DMS 273 (cell line): Measurements from ENCODE around the gene CASP8.

ENCODE experiments used
- DNase-seq: peaks from one replicate; lab custom pipeline; 2025; ENCODE audit not compliant: unreplicated experiment; lab: John Stamatoyannopoulos, UW

Gene CASP8

GRCh38 chr2:201242571-201243277 is 17.6 kb upstream of the CASP8 start:
- no peak for DNase-seq

- no peak for DNase-seq
Observed at GRCh38 chr2:201244829-201245228, 15.5 kb upstream of the CASP8 start.

GRCh38 chr2:201246280-201246679 is 14.1 kb upstream of the CASP8 start:
- no peak for DNase-seq

GRCh38 chr2:201248288-201248844 is 12.0 kb upstream of the CASP8 start:
- DNase-seq = no peak

GRCh38 chr2:201249889-201250288 is 10.4 kb upstream of the CASP8 start:
- DNase-seq = no peak

GRCh38 chr2:201250741-201251140 is 9.6 kb upstream of the CASP8 start:
- no peak for DNase-seq

GRCh38 chr2:201254081-201254730 is 6.1 kb upstream of the CASP8 start:
- DNase-seq = peak; percentile 44

GRCh38 chr2:201255408-201256033 is 4.8 kb upstream of the CASP8 start:
- DNase-seq = no peak

- DNase-seq = no peak
Observed at GRCh38 chr2:201256082-201256481, 4.3 kb upstream of the CASP8 start.

GRCh38 chr2:201257381-201257955 is 2.9 kb upstream of the CASP8 start:
- no peak for DNase-seq

GRCh38 chr2:201257956-201258665 is 2.2 kb upstream of the CASP8 start:
- peak; percentile 72 for DNase-seq

- DNase-seq = no peak
Observed at GRCh38 chr2:201258666-201259615, 1.4 kb upstream of the CASP8 start.

GRCh38 chr2:201261471-201261870 is 1.1 kb downstream of the CASP8 start:
- DNase-seq = no peak

GRCh38 chr2:201261906-201262305 is 1.6 kb downstream of the CASP8 start:
- DNase-seq = no peak

- no peak for DNase-seq
Observed at GRCh38 chr2:201262718-201263117, 2.4 kb downstream of the CASP8 start.

- DNase-seq = no peak
Observed at GRCh38 chr2:201263779-201264178, 3.4 kb downstream of the CASP8 start.

GRCh38 chr2:201264472-201265173 is 4.3 kb downstream of the CASP8 start:
- DNase-seq = no peak

GRCh38 chr2:201266629-201267028 is 6.3 kb downstream of the CASP8 start:
- no peak for DNase-seq

- DNase-seq = no peak
Observed at GRCh38 chr2:201267278-201268030, 7.1 kb downstream of the CASP8 start.
